ENCODE results near the gene PRDM16. TPM values are rescaled to one million over a fixed set of nuclear protein-coding genes. Genes with fewer than 3 reads are reported as not detected.

The PRDM16 gene
- total and polyA plus RNA-seq, 3 donors from 2014 or later = 2.1 to 5.6 (median 4.7) TPM

- H3K27ac ChIP-seq = no peak overlapping the region
- H3K27me3 ChIP-seq = no peaks in the 10 kb centered on the region
- intact Hi-C loops (cut with DNase I; ENCODE audit: low total_unique reads) = no loop called here
- 92% methylated on average over 16 to 18 of the region's 18 CpGs for WGBS, 2 donors
- H3K36me3 ChIP-seq (ENCODE audit: low read depth, missing control alignments) = no peaks in the 10 kb centered on the region
- H3K4me3 ChIP-seq = no peak overlapping the region
- no peaks in the 10 kb centered on the region for H3K9me3 ChIP-seq
- no peaks in the 10 kb centered on the region for H3K4me1 ChIP-seq
- TF ChIP-seq, protein P1, sequence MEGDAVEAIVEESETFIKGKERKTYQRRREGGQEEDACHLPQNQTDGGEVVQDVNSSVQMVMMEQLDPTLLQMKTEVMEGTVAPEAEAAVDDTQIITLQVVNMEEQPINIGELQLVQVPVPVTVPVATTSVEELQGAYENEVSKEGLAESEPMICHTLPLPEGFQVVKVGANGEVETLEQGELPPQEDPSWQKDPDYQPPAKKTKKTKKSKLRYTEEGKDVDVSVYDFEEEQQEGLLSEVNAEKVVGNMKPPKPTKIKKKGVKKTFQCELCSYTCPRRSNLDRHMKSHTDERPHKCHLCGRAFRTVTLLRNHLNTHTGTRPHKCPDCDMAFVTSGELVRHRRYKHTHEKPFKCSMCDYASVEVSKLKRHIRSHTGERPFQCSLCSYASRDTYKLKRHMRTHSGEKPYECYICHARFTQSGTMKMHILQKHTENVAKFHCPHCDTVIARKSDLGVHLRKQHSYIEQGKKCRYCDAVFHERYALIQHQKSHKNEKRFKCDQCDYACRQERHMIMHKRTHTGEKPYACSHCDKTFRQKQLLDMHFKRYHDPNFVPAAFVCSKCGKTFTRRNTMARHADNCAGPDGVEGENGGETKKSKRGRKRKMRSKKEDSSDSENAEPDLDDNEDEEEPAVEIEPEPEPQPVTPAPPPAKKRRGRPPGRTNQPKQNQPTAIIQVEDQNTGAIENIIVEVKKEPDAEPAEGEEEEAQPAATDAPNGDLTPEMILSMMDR (IDR thresholded peaks at IDR 0.05) = no peak
- no peak for TF ChIP-seq POLR2A (IDR thresholded peaks at IDR 0.05)
- DNase-seq = no peak
Measured at GRCh38 chr1:3079381-3080052, 10.5 kb downstream of the PRDM16 start.

DNA sequence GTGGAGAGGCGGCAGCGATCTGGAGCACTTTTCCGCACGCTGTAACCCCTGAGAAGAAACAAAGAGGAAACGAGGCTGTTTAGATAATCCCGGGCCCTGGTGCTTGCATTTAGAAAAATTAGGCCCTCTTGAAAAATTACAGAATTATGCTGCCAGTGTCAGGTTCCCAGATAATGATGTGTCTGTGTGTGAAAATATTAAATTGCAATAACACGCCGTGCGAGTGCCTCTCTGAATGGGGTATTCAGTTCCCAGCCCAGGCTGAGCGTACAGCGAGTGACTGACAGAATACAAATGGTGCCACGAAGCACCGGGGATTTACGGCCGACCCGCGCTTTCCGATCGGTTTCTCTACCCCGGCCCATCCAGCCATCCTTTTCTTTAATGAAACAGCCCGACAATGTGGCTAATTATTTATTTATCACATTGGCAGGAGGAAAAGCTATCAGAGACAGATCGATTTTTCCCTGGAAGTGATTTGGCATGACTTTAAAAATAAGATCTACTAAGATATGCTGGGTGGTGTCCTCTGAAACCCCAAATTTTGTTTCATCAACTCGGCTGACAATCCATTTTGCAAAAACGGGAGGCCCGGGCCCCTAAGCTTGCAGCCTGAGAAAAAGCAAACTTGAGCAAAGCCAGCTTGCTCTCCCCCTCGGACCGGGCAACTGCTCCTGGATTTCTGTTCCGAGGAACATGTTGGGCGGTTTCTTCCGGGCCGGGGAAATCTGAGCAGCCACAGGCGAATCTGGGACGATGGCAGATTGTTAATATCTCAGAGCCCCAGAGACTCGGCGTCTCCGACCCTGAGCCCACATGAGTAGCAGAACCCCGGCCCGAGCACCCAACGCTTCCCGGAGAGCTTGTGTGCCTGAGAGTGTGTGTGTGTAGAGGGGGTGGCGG lies 11.3 kb downstream of the PRDM16 start:
- Histone ChIP-seq H3K4me3 (no peak overlapping the region), H3K27ac (no peak overlapping the region), H3K27me3 (no peaks in the 10 kb centered on the region), H3K4me1 (no peaks in the 10 kb centered on the region), H3K9me3 (no peaks in the 10 kb centered on the region), H3K36me3 (ENCODE audit: low read depth, missing control alignments) (no peaks in the 10 kb centered on the region)
- DNase-seq = no peak
- WGBS, 2 donors = 88 to 91% methylated on average over 29 to 41 of the region's 41 CpGs
- TF ChIP-seq, protein P1 (IDR thresholded peaks at IDR 0.05) = no peak
- no peak for TF ChIP-seq POLR2A (IDR thresholded peaks at IDR 0.05)
- intact Hi-C loops (cut with DNase I; ENCODE audit: low total_unique reads) = no loop called here

DNA sequence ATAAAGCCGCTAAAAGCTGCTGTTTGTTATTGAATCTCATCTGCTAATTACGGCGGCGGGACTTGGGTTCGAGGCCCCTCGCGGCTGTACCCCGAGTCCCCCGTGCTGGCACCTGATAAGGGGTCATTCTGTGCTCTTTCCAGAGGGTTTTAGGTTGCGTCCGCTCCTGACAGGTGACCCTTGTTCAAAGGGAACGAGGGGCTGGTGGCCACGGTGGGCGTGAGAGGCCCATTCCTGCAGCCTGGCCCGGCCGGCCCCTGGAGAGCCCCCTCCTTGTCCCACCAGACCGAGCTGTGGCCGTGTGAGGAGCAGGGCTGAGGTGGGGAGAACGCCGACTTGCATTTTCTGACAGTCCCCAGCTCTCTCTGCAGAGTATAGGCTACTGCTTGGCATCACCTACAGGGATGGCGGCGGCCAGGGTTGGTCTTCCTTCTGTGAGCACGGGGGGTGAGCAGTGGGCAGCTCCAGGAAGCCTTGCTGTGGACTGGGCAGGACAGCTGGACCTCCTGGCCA lies 12.2 kb downstream of the PRDM16 start:
- no peak overlapping the region for H3K4me3 ChIP-seq
- H3K27ac ChIP-seq = no peak overlapping the region
- 95% methylated on average over 20 to 23 of the region's 23 CpGs for WGBS, 2 donors
- intact Hi-C loops (cut with DNase I; ENCODE audit: low total_unique reads) = no loop called here
- no peak for DNase-seq
- TF ChIP-seq POLR2A (IDR thresholded peaks at IDR 0.05) = no peak
- TF ChIP-seq, protein P1 (IDR thresholded peaks at IDR 0.05) = no peak
- H3K9me3 ChIP-seq = no peaks in the 10 kb centered on the region
- no peaks in the 10 kb centered on the region for H3K4me1 ChIP-seq
- no peaks in the 10 kb centered on the region for H3K36me3 ChIP-seq (ENCODE audit: low read depth, missing control alignments)
- H3K27me3 ChIP-seq = no peaks in the 10 kb centered on the region

DNA sequence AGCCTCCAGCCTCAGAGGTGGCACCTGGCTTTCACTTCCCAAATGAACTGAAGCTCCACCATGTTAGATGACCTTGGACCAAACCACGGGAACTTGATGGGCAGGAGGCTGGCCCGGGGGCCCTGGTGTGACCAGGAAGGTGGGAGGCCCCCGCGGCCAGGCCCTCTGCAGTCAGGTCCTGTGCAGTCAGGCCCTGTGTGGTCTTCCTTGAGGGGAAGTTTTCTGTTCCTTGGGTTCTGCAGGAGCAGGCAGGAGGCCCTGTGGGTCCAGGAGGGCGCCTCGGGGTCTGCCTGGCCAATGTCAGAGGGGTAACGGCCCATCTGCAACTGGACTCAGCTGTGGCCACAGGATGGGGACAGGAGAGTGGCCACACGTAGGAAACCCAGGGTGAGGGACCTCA lies 13.0 kb downstream of the PRDM16 start:
- no peaks in the 10 kb centered on the region for H3K9me3 ChIP-seq
- no peaks in the 10 kb centered on the region for H3K4me1 ChIP-seq
- H3K36me3 ChIP-seq (ENCODE audit: low read depth, missing control alignments) = no peaks in the 10 kb centered on the region
- 93 to 100% methylated on average over 1 to 8 of the region's 8 CpGs for WGBS, 2 donors
- intact Hi-C loops (cut with DNase I; ENCODE audit: low total_unique reads) = no loop called here
- no peak overlapping the region for H3K27ac ChIP-seq
- no peak for TF ChIP-seq POLR2A (IDR thresholded peaks at IDR 0.05)
- TF ChIP-seq, protein P1 (IDR thresholded peaks at IDR 0.05) = no peak
- DNase-seq = no peak
- H3K27me3 ChIP-seq = no peaks in the 10 kb centered on the region
- no peak overlapping the region for H3K4me3 ChIP-seq

All from testis (tissue), 3 donors.